Effector memory CD8-positive, alpha-beta T cell (primary cell): ENCODE data around the gene DYNC2LI1.
"Not testable (repeated sequence)": the region's sequence is repeated elsewhere in the genome, so short reads cannot be mapped to it uniquely, and the experiment has no call there.

Source experiments
- ATAC-seq: fragments of 150-1000 bp; cut with Tn5 transposase; replicated peaks from 2 replicates; pipeline ENCODE4 v1.10.0; 2021; ENCODE audit warnings: mild to moderate bottlenecking, moderate library complexity
- DNase-seq, 3 experiments: peaks; one replicate each; pipeline ENCODE4 v3.0.0; 2021
- H3K27ac Mint-ChIP-seq, 2 donors: one replicate each; pipeline ENCODE4 v1.8.0; 2022; ENCODE audit warnings: mild to moderate bottlenecking in 2 of 2, mixed read lengths in 2 of 2, moderate library complexity in 2 of 2
- H3K27me3 Mint-ChIP-seq, 2 donors: one replicate each; pipeline ENCODE4 v1.8.0; 2022; ENCODE audit warnings: mixed read lengths in 2 of 2
- H3K36me3 Mint-ChIP-seq: one replicate; pipeline ENCODE4 v1.8.0; 2022; ENCODE audit warnings: mild to moderate bottlenecking, moderate library complexity, mixed read lengths; ENCODE audit not compliant: insufficient read depth
- H3K4me1 Mint-ChIP-seq, 2 donors: one replicate each; pipeline ENCODE4 v1.8.0; 2022; ENCODE audit warnings: low read depth in 2 of 2, mixed read lengths in 2 of 2
- H3K4me3 Mint-ChIP-seq, 2 donors: one replicate each; pipeline ENCODE4 v1.8.0; 2022; ENCODE audit warnings: mild to moderate bottlenecking in 2 of 2, mixed read lengths in 2 of 2, moderate library complexity in 2 of 2
- H3K9me3 Mint-ChIP-seq, 2 donors: one replicate each; pipeline ENCODE4 v1.8.0; 2022; ENCODE audit warnings: mixed read lengths in 2 of 2
- total RNA-seq, 9 experiments: gene quantifications; one replicate each; lab custom pipeline; 2026; lab: John Stamatoyannopoulos, UW

The DYNC2LI1 gene
- 2.6 to 9.1 (median 7.0) reads per million in 9 experiments for total RNA-seq

- Mint-ChIP-seq H3K36me3 (no peaks in the 10 kb centered on the region), H3K27me3 (peaks cover 6 to 20% of the 10 kb centered on the region in 2 donors), H3K9me3 (no peaks in the 10 kb centered on the region), H3K4me3 (peak within 1 kb of the TSS; percentile 96 to 99), H3K4me1 (peaks cover 10 to 11% of the 10 kb centered on the region in 2 donors), H3K27ac (peak within 1 kb of the TSS; percentile 92 to 93)
- DNase-seq (peak; percentile 52 to 55 (median 54)), ATAC-seq (peak; percentile 99)
Measured at GRCh38 chr2:43773876-43774613, at the start of gene DYNC2LI1. Gene DYNC2LI1 (plus strand): TSS chr2:43774039. CDS start chr2:43774139, 100 bp downstream.

- no peak overlapping the region for H3K4me3 Mint-ChIP-seq
- H3K27ac Mint-ChIP-seq, result no peak overlapping the region
- H3K4me1 Mint-ChIP-seq, result no peaks in the 10 kb centered on the region
- H3K36me3 Mint-ChIP-seq, result no peaks in the 10 kb centered on the region
- DNase-seq (no peak), ATAC-seq (no peak)
- no peaks in the 10 kb centered on the region for H3K9me3 Mint-ChIP-seq
- H3K27me3 Mint-ChIP-seq, result peaks cover 6 to 31% of the 10 kb centered on the region in 2 donors
Measured at GRCh38 chr2:43724728-43725526, 48.9 kb upstream of the DYNC2LI1 start.

- H3K27ac Mint-ChIP-seq, result no peak overlapping the region
- DNase-seq (no peak), ATAC-seq (no peak)
- H3K4me1 Mint-ChIP-seq, result no peaks in the 10 kb centered on the region
- peaks cover 6 to 31% of the 10 kb centered on the region in 2 donors for H3K27me3 Mint-ChIP-seq
- no peaks in the 10 kb centered on the region for H3K9me3 Mint-ChIP-seq
- no peaks in the 10 kb centered on the region for H3K36me3 Mint-ChIP-seq
- no peak overlapping the region for H3K4me3 Mint-ChIP-seq
Measured at GRCh38 chr2:43725711-43726246, 48.1 kb upstream of the DYNC2LI1 start.

DNA sequence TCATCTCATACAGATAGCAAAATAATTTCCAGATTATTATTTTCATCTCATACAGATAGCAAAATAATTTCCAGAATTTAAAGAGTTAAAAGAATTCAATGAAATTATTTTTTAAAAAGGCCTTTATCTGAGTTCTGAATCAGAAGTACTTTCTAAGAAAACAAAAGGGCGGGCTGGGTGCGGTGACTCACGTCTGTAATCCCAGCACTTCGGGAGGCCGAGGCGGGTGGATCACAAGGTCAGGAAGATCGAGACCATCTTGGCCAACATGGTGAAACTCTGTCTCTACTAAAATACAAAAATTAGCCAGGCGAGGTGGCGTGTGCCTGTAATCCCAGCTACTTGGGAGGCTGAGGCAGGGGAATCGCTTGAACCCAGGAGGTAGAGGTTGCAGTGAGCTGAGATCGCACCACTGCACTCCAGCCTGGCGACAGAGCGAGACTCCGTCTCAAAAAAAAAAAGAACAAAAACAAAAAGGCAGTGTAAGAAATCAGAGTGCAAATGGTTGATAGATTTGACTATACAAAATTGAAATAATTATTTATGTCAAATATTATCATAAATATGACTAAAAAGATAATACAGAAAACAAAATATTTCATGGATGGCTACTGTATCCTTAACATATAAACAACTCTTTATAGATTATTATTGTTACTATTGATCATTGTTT lies 46.7 kb upstream of the DYNC2LI1 start:
- H3K9me3 Mint-ChIP-seq, DNase-seq, H3K36me3 Mint-ChIP-seq, H3K4me1 Mint-ChIP-seq, H3K4me3 Mint-ChIP-seq, ATAC-seq, H3K27ac Mint-ChIP-seq: not testable (repeated sequence)
- peaks cover 6 to 22% of the 10 kb centered on the region in 2 donors for H3K27me3 Mint-ChIP-seq

- no peaks in the 10 kb centered on the region for H3K36me3 Mint-ChIP-seq
- no peak overlapping the region for H3K4me3 Mint-ChIP-seq
- no peak for ATAC-seq
- H3K27ac Mint-ChIP-seq, result no peak overlapping the region
- no peaks in the 10 kb centered on the region for H3K4me1 Mint-ChIP-seq
- no peak for DNase-seq
- H3K27me3 Mint-ChIP-seq, result peaks cover 12 to 22% of the 10 kb centered on the region in 2 donors
- H3K9me3 Mint-ChIP-seq, result no peaks in the 10 kb centered on the region
Measured at GRCh38 chr2:43727634-43728014, 46.2 kb upstream of the DYNC2LI1 start.

- H3K27me3 Mint-ChIP-seq, result peaks cover 8 to 10% of the 10 kb centered on the region in 2 donors
- DNase-seq (no peak), ATAC-seq (no peak)
- H3K27ac Mint-ChIP-seq, result no peak overlapping the region
- H3K4me3 Mint-ChIP-seq, result no peak overlapping the region
- no peaks in the 10 kb centered on the region for H3K9me3 Mint-ChIP-seq
- H3K36me3 Mint-ChIP-seq, result no peaks in the 10 kb centered on the region
- no peaks in the 10 kb centered on the region for H3K4me1 Mint-ChIP-seq
Measured at GRCh38 chr2:43729491-43730174, 44.2 kb upstream of the DYNC2LI1 start.

DNA sequence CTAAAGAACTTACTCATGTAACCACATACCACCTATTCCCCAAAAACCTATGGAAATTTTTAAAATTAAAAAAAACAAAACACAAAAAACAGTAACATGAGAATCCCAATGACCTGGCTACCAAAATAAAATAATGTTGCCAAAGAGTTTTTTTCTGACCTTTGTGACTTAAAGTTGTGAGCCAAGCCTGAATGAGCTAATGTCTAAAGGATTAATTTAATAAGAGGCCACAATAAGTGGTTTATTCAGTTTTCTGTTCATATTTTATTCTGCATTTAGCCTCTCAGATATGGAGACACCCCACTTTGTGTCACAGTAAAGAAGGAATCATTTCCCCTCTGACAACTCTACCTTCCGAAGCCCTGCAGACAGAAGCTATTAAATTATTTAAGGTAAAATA lies 42.6 kb upstream of the DYNC2LI1 start:
- no peaks in the 10 kb centered on the region for H3K9me3 Mint-ChIP-seq
- H3K4me3 Mint-ChIP-seq, result no peak overlapping the region
- H3K36me3 Mint-ChIP-seq, result no peaks in the 10 kb centered on the region
- ATAC-seq (no peak), DNase-seq (no peak)
- H3K27me3 Mint-ChIP-seq, result peaks cover 0 to 8% of the 10 kb centered on the region in 2 donors
- no peak overlapping the region for H3K27ac Mint-ChIP-seq
- H3K4me1 Mint-ChIP-seq, result no peaks in the 10 kb centered on the region

GRCh38 chr2:43736637-43737036 lies 37.2 kb upstream of the DYNC2LI1 start:
- Mint-ChIP-seq H3K4me1 (no peaks in the 10 kb centered on the region), H3K27me3 (peaks cover 0 to 20% of the 10 kb centered on the region in 2 donors), H3K4me3 (no peak overlapping the region), H3K27ac (no peak overlapping the region), H3K9me3 (no peaks in the 10 kb centered on the region), H3K36me3 (peaks cover 8% of the 10 kb centered on the region)
- DNase-seq (no peak), ATAC-seq (no peak)

- peaks cover 0 to 18% of the 10 kb centered on the region in 2 donors for H3K27me3 Mint-ChIP-seq
- no peaks in the 10 kb centered on the region for H3K4me1 Mint-ChIP-seq
- peaks cover 8% of the 10 kb centered on the region for H3K36me3 Mint-ChIP-seq
- H3K9me3 Mint-ChIP-seq, result no peaks in the 10 kb centered on the region
- H3K4me3 Mint-ChIP-seq, result no peak overlapping the region
- DNase-seq, result no peak
- no peak overlapping the region for H3K27ac Mint-ChIP-seq
- no peak for ATAC-seq
Measured at GRCh38 chr2:43737097-43737854, 36.6 kb upstream of the DYNC2LI1 start.

GRCh38 chr2:43737855-43738254 lies 36.0 kb upstream of the DYNC2LI1 start:
- H3K9me3 Mint-ChIP-seq, result no peaks in the 10 kb centered on the region
- ATAC-seq (no peak), DNase-seq (no peak)
- H3K27me3 Mint-ChIP-seq, result peaks cover 0 to 13% of the 10 kb centered on the region in 2 donors
- H3K4me3 Mint-ChIP-seq, result no peak overlapping the region
- H3K4me1 Mint-ChIP-seq, result no peaks in the 10 kb centered on the region
- H3K36me3 Mint-ChIP-seq, result peaks cover 8% of the 10 kb centered on the region
- H3K27ac Mint-ChIP-seq, result no peak overlapping the region

DNA sequence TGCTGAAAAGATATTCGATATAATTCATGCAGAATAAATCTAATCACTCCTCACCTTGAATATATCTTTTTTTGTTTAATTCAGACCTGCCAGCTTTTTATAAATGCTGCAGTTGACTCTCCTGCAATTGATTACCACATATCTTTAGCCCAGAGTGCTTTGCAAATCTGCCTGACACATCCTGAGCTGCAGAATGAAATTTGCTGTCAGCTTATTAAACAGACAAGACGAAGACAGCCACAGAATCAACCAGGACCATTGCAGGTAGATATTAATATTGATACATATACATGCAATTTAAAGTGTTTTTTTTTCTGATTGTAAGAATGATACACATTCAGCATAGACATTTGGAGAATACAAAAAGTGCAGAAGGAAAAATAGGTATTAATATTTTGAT lies 35.6 kb upstream of the DYNC2LI1 start:
- Mint-ChIP-seq H3K9me3 (no peaks in the 10 kb centered on the region), H3K27ac (no peak overlapping the region), H3K36me3 (peaks cover 8% of the 10 kb centered on the region), H3K4me1 (no peaks in the 10 kb centered on the region), H3K27me3 (peaks cover 0 to 13% of the 10 kb centered on the region in 2 donors), H3K4me3 (no peak overlapping the region)
- no peak for ATAC-seq
- DNase-seq, result no peak

GRCh38 chr2:43743706-43744105 lies 30.1 kb upstream of the DYNC2LI1 start:
- Mint-ChIP-seq H3K9me3 (no peaks in the 10 kb centered on the region), H3K4me1 (no peaks in the 10 kb centered on the region), H3K4me3 (no peak overlapping the region), H3K36me3 (peaks cover 5% of the 10 kb centered on the region), H3K27ac (no peak overlapping the region), H3K27me3 (peaks cover 0 to 5% of the 10 kb centered on the region in 2 donors)
- DNase-seq (no peak), ATAC-seq (no peak)
